ENCODE data around the gene SNX32. TPM values are rescaled to one million over a fixed set of nuclear protein-coding genes. Genes with fewer than 3 reads are reported as not detected.

SNX32 gene
- total RNA-seq, 2 experiments from 2014 or later = 0.33 to 0.61 TPM

DNA sequence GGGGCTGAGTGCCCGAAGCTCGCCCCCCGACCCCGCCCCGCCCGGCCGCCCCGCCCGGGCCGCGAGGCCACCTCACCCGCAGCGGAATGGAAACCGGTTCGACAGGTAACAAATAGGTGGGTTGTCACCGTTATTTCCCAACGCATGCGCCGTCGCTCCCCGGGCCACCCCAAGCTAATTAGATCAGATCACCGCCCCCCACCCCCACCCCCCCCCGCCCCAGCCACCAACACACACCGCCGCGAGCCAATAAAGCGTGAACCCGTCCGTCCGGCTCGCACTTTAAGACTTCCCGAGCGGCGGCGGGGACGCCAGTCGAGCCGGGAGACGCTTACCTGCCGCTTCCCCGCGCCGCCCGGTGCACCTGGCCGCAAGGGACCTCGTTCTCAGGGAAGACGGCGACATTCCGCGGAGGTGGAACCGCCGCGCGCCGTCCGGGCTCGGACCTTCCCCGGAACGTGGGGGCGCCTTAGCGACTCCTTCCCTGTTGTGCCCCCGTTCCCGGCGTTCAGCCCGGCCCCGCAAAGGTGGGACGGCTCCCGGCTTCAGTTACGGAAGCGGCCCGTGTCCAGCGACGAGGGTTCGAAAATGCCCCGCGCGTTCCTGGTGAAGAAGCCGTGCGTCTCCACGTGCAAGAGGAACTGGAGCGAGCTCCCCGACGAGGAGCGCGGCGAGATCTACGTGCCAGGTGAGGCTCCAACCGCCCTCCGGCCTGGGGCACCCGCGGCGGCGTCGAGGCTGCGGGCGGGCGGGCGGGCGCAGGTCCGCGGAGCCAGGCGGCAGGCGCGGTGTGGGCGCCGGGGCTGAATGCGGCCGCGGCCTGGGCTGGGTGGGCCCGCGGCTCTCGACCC lies 46.8 kb upstream of the SNX32 start, which contains the start of gene OVOL1:
OVOL1 (plus strand) TSS at position 278 of the 851 bp plus-strand sequence; CDS start at position 589, 311 bp downstream.
- H3K27ac Mint-ChIP-seq = no peak within 1 kb of the TSS
- peaks cover 64% of the 10 kb centered on the region for H3K27me3 Mint-ChIP-seq
- Histone ChIP-seq H3K27ac (ENCODE audit: low read depth in 1 of 2, low read length in 2 of 2) (no peak within 1 kb of the TSS), H3K4me3 (ENCODE audit: low read length) (peak within 1 kb of the TSS; percentile 41), H3K9me3 (ENCODE audit: control insufficient read depth in 1 of 2, insufficient read depth in 1 of 2, low read length in 2 of 2) (peaks cover 0 to 14% of the 10 kb centered on the region in 2 experiments), H3K4me1 (ENCODE audit: insufficient read depth, low read length) (peaks cover 48% of the 10 kb centered on the region), H3K27me3 (ENCODE audit: control insufficient read depth in 1 of 2, insufficient read depth in 2 of 2, low read length in 2 of 2) (peaks cover 42 to 47% of the 10 kb centered on the region in 2 experiments), H3K36me3 (ENCODE audit: insufficient read depth, low read length) (no peaks in the 10 kb centered on the region)
- intact Hi-C loops (cut with DNase I, micrococcal nuclease) = no loop called here
- CTCF ChIA-PET = no interaction called here
- DNase-seq (peak in 5 of 14 experiments; percentile 27 to 64 (median 49)), ATAC-seq (ENCODE audit: poor library complexity) (peak; percentile 27)
- TF ChIP-seq, protein P1, sequence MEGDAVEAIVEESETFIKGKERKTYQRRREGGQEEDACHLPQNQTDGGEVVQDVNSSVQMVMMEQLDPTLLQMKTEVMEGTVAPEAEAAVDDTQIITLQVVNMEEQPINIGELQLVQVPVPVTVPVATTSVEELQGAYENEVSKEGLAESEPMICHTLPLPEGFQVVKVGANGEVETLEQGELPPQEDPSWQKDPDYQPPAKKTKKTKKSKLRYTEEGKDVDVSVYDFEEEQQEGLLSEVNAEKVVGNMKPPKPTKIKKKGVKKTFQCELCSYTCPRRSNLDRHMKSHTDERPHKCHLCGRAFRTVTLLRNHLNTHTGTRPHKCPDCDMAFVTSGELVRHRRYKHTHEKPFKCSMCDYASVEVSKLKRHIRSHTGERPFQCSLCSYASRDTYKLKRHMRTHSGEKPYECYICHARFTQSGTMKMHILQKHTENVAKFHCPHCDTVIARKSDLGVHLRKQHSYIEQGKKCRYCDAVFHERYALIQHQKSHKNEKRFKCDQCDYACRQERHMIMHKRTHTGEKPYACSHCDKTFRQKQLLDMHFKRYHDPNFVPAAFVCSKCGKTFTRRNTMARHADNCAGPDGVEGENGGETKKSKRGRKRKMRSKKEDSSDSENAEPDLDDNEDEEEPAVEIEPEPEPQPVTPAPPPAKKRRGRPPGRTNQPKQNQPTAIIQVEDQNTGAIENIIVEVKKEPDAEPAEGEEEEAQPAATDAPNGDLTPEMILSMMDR (IDR thresholded peaks at IDR 0.05) = no peak
- peak within 1 kb of the TSS; percentile 83 for H3K4me3 Mint-ChIP-seq
- H3K9me3 Mint-ChIP-seq = no peaks in the 10 kb centered on the region
- no peaks in the 10 kb centered on the region for H3K36me3 Mint-ChIP-seq (ENCODE audit: low read depth)
- peaks cover 24% of the 10 kb centered on the region for H3K4me1 Mint-ChIP-seq (ENCODE audit: low read depth)
- POLR2A ChIA-PET = no interaction called here

DNA sequence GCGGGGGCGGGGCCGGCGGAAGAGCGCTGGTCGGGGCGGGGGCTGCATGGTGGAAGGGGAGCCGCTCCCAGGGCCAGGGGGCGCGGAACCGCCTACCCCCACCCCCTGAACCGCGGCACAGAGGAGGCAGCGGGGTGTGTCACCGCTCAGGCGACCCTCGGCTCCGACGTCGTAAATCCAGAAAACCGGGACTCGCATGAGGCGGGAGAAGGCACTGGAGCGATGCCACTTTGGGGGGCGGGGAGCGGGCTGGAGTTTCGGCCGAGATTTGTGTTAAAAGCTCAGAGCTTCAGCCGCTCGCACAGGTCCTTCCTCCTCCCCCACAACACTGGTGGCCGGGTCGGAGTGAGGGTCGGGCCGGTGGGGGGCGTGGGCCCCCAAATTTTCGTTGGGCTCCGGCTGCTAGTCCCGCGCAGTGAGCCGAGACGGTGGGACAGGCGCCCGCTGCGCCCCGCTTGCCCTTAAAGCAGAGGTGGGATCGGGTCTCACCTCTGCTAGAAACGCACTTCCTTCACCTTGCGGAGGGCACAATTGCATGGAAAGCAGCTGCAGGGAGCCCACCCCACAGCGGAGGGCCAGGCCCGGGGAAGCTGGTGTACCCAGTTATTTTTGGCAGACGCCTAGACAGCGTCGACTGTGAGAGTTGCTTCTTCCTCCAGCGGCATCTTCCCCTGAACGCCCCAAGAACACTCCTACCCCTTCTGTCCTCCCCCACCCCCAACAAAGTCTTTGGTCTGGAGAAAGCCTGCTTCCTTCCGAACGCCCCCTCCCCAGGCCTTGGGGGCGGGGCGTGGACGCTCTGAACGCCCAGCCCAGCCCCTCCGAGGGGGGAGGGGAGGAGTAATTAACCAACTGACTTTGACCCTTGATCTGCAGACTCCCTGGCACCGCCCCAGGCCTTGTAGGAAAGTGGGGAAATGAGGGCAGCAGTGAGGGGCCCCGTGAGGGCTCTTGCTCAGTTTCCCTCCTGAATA lies 45.8 kb upstream of the SNX32 start:
- CTCF ChIA-PET = interaction anchor here (1.8 kb wide), 1 partner anchor 8 kb away, joined by 10 read pairs; no protein-coding TSS in a partner anchor
- peaks cover 24% of the 10 kb centered on the region for H3K4me1 Mint-ChIP-seq (ENCODE audit: low read depth)
- Histone ChIP-seq H3K36me3 (ENCODE audit: insufficient read depth, low read length) (no peaks in the 10 kb centered on the region), H3K27ac (ENCODE audit: low read depth in 1 of 2, low read length in 2 of 2) (no peak overlapping the region), H3K27me3 (ENCODE audit: control insufficient read depth in 1 of 2, insufficient read depth in 2 of 2, low read length in 2 of 2) (peaks cover 42 to 47% of the 10 kb centered on the region in 2 experiments), H3K9me3 (ENCODE audit: control insufficient read depth in 1 of 2, insufficient read depth in 1 of 2, low read length in 2 of 2) (peaks cover 0 to 14% of the 10 kb centered on the region in 2 experiments), H3K4me1 (ENCODE audit: insufficient read depth, low read length) (peaks cover 52% of the 10 kb centered on the region), H3K4me3 (ENCODE audit: low read length) (peak overlapping the region; percentile 19)
- peak; percentile 22 for ATAC-seq (ENCODE audit: poor library complexity)
- DNase-seq = no peak
- H3K27me3 Mint-ChIP-seq = peaks cover 68% of the 10 kb centered on the region
- no peaks in the 10 kb centered on the region for H3K36me3 Mint-ChIP-seq (ENCODE audit: low read depth)
- H3K4me3 Mint-ChIP-seq = peak overlapping the region; percentile 83
- no peaks in the 10 kb centered on the region for H3K9me3 Mint-ChIP-seq
- TF ChIP-seq, protein P1 (IDR thresholded peaks at IDR 0.05) = no peak
- intact Hi-C loops (cut with DNase I, micrococcal nuclease) = no loop called here
- POLR2A ChIA-PET = interaction anchor here (1.7 kb wide), 1 partner anchor 8 kb away, joined by 9 read pairs; the partner anchor contains the start of gene AP5B1
- no peak overlapping the region for H3K27ac Mint-ChIP-seq

DNA sequence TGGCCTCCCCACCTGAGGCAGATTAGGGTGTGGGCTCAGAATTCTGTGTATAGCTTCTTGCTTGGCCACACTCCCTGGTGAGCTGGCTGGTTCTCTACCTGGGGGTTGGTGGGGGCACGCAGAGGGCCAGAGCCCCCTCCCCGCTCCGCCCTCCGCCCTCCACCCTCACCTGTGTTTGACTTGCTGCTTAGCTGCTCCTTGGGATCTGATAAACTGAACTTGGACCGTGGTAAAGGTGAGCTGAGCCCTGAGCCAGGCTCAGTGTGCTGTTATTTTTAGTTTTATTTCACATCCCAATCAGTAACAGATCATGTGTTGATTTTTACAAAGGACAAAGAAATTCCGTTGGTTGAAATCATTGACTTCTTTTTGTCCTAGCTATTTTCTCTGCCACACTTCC lies 44.9 kb upstream of the SNX32 start:
- ChIA-PET CTCF (interaction anchor here (1.8 kb wide), 1 partner anchor 9 kb away, joined by 10 read pairs; no protein-coding TSS in a partner anchor), POLR2A (interaction anchor here (1.7 kb wide), 1 partner anchor 9 kb away, joined by 9 read pairs; the partner anchor contains the start of gene AP5B1)
- Mint-ChIP-seq H3K27me3 (peaks cover 68% of the 10 kb centered on the region), H3K27ac (no peak overlapping the region), H3K4me1 (ENCODE audit: low read depth) (peaks cover 24% of the 10 kb centered on the region), H3K4me3 (peak overlapping the region; percentile 83), H3K9me3 (no peaks in the 10 kb centered on the region), H3K36me3 (ENCODE audit: low read depth) (no peaks in the 10 kb centered on the region)
- ATAC-seq (ENCODE audit: poor library complexity) = no peak
- H3K4me1 ChIP-seq (ENCODE audit: insufficient read depth, low read length) = peaks cover 52% of the 10 kb centered on the region
- DNase-seq = no peak
- H3K27ac ChIP-seq (ENCODE audit: low read depth in 1 of 2, low read length in 2 of 2) = no peak overlapping the region
- peaks cover 42 to 47% of the 10 kb centered on the region in 2 experiments for H3K27me3 ChIP-seq (ENCODE audit: control insufficient read depth in 1 of 2, insufficient read depth in 2 of 2, low read length in 2 of 2)
- no peaks in the 10 kb centered on the region for H3K36me3 ChIP-seq (ENCODE audit: insufficient read depth, low read length)
- peaks cover 0 to 14% of the 10 kb centered on the region in 2 experiments for H3K9me3 ChIP-seq (ENCODE audit: control insufficient read depth in 1 of 2, insufficient read depth in 1 of 2, low read length in 2 of 2)
- TF ChIP-seq, protein P1 (IDR thresholded peaks at IDR 0.05) = no peak
- H3K4me3 ChIP-seq (ENCODE audit: low read length) = no peak overlapping the region
- intact Hi-C loops (cut with DNase I, micrococcal nuclease) = no loop called here

Data from CD4-positive, alpha-beta T cell (primary cell).